Erythroblast (primary cell): Measurements from ENCODE around the gene CHST9.

Source experiments
- GATA1 ChIP-seq: IDR thresholded peaks from 2 replicates; pipeline ENCODE4 v1.6.1; 2011; ENCODE audit warnings: low read depth, mild to moderate bottlenecking, control low read depth, low read length, moderate library complexity
- POLR2A ChIP-seq: IDR thresholded peaks from 2 replicates; pipeline ENCODE4 v1.6.1; 2011; ENCODE audit warnings: mild to moderate bottlenecking, low read length

- TF ChIP-seq POLR2A (no peak), GATA1 (no peak)
These were observed 191.5 kb downstream of the CHST9 start for GRCh38 chr18:26993568-26993967.
